ENCODE results near the gene MRPL11.

MRPL11 gene

GRCh38 chr11:66386171-66387069, 52.2 kb downstream of the MRPL11 start:
- peak; percentile 71 for DNase-seq
